Lung (tissue), 12 donors: ENCODE data around the gene HS3ST4. TPM values are rescaled to one million over a fixed set of nuclear protein-coding genes. Genes with fewer than 3 reads are reported as not detected.

Experiments
- ATAC-seq: fragments of 200-7000 bp; cut with Tn5 transposase; one replicate; pipeline ENCODE4 v1.9.1; 2020; ENCODE audit warnings: moderate number of reproducible peaks; ENCODE audit not compliant: insufficient read depth, low FRiP score
- DNase-seq, 3 donors: peaks; one replicate each; pipeline ENCODE4 v3.0.0-alpha.2; 2013 to 2017
- H3K27ac ChIP-seq, 2 donors: one replicate each; pipeline ENCODE4 v1.5.1; 2013; ENCODE audit warnings: mild to moderate bottlenecking in 2 of 2, moderate library complexity in 2 of 2, control low read depth in 1 of 2, inconsistent platforms in 1 of 2, low read depth in 1 of 2, low read length in 1 of 2
- H3K27me3 ChIP-seq, 3 donors: one replicate each; pipeline ENCODE4 v1.5.1; 2013; ENCODE audit warnings: low read length in 2 of 3; ENCODE audit not compliant: control insufficient read depth in 3 of 3, insufficient read depth in 3 of 3
- H3K36me3 ChIP-seq, 4 donors: one replicate each; pipeline ENCODE4 v1.5.1; 2013; ENCODE audit warnings: low read length in 4 of 4, mild to moderate bottlenecking in 1 of 4, moderate library complexity in 1 of 4; ENCODE audit not compliant: control insufficient read depth in 4 of 4, insufficient read depth in 4 of 4
- H3K4me1 ChIP-seq, 5 donors: one replicate each; pipeline ENCODE4 v1.5.1; 2013; ENCODE audit warnings: low read length in 5 of 5, mild to moderate bottlenecking in 2 of 5, moderate library complexity in 1 of 5; ENCODE audit not compliant: control insufficient read depth in 5 of 5, insufficient read depth in 5 of 5
- H3K4me3 ChIP-seq: one replicate; pipeline ENCODE4 v1.5.1; 2013; ENCODE audit warnings: mild to moderate bottlenecking, control low read depth, moderate library complexity
- H3K9ac ChIP-seq, 2 donors: one replicate each; pipeline ENCODE4 v1.5.1; 2013; ENCODE audit warnings: low read length in 2 of 2, control low read depth in 1 of 2; ENCODE audit not compliant: insufficient read depth in 1 of 2
- H3K9me3 ChIP-seq, 4 donors: one replicate each; pipeline ENCODE4 v1.5.1; 2013; ENCODE audit warnings: low read length in 3 of 4, mild to moderate bottlenecking in 1 of 4, moderate library complexity in 1 of 4; ENCODE audit not compliant: control insufficient read depth in 4 of 4, insufficient read depth in 3 of 4
- WGBS, 2 donors: extraction: QIAGEN DNeasy Blood & Tissue Kit; methylation state at CpG; one replicate each; pipeline ENCODE4 v1.1.7; 2013; 5-methylcytosine and 5-hydroxymethylcytosine counted together
- polyA plus RNA-seq, 2 donors: library from polyadenylated mRNA; stranded (reverse); fragments of 200-250 nt; gene quantifications; one replicate each; pipeline ENCODE4 v1.2.1, GENCODE V29; 2013
- total RNA-seq, 2 donors: library from RNA; depleted of rRNA in 1 of 2; stranded (reverse); fragments of >200 nt in 1 of 2; gene quantifications; one replicate each; pipeline ENCODE4 v1.2.1, GENCODE V29; 2014 to 2021
- TF ChIP-seq, protein P1 (sequence below): IDR thresholded peaks from 2 replicates; pipeline ENCODE4 v1.5.1; 2012; ENCODE audit warnings: mild to moderate bottlenecking; ENCODE audit errors: control extremely low read depth, extremely low read depth
- donor health status: control.
- donor health status: control.
- donor health status: Bipolar disorder and iron deficiency.
- donor health status: healthy.
- donor health status: DM: yes; HTN: yes; CAD: no.

Gene HS3ST4
- total and polyA plus RNA-seq, 4 donors: 0.06 to 0.15 TPM; not detected in 2

DNA sequence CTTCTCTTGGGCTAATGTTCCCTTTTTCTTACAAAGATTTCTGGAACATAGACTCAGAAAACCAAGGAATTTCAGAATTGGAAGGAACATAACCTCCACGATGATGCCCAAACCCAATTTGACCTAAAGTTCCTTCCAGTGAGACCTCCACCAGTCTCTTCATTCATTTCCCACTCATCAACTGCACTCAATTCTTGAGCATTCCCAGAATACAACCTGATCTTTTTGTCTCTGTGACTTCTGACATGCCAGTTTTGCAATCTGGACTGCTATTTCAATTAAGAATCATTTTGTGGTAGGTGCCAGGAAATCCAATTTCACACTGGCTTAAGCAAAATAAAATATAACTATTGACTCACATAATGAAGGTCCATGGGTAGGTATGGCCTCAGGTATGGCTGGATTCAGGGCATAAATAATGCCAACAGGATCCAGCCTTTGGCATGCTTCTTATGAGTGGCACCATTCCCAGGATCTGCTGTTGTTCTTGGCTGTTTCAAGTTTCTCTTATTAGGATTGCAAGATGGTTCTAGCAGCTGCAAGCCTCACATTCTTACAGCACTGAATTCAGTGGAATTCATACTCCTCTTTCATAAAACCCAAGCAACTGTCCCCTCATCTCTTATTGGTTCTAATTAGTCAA, 184.3 kb downstream of the HS3ST4 start:
- no peak overlapping the region for H3K9ac ChIP-seq
- TF ChIP-seq, protein P1, sequence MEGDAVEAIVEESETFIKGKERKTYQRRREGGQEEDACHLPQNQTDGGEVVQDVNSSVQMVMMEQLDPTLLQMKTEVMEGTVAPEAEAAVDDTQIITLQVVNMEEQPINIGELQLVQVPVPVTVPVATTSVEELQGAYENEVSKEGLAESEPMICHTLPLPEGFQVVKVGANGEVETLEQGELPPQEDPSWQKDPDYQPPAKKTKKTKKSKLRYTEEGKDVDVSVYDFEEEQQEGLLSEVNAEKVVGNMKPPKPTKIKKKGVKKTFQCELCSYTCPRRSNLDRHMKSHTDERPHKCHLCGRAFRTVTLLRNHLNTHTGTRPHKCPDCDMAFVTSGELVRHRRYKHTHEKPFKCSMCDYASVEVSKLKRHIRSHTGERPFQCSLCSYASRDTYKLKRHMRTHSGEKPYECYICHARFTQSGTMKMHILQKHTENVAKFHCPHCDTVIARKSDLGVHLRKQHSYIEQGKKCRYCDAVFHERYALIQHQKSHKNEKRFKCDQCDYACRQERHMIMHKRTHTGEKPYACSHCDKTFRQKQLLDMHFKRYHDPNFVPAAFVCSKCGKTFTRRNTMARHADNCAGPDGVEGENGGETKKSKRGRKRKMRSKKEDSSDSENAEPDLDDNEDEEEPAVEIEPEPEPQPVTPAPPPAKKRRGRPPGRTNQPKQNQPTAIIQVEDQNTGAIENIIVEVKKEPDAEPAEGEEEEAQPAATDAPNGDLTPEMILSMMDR: no peak
- WGBS, 2 donors: 86 to 92% methylated on average over 1 of the region's 1 CpG
- H3K36me3 ChIP-seq: no peaks in the 10 kb centered on the region
- no peak overlapping the region for H3K27ac ChIP-seq
- H3K27me3 ChIP-seq: no peaks in the 10 kb centered on the region
- peaks cover 0 to 5% (median 2%) of the 10 kb centered on the region in 4 donors for H3K9me3 ChIP-seq
- no peaks in the 10 kb centered on the region for H3K4me1 ChIP-seq
- ATAC-seq (no peak), DNase-seq (no peak)
- H3K4me3 ChIP-seq: no peak overlapping the region

DNA sequence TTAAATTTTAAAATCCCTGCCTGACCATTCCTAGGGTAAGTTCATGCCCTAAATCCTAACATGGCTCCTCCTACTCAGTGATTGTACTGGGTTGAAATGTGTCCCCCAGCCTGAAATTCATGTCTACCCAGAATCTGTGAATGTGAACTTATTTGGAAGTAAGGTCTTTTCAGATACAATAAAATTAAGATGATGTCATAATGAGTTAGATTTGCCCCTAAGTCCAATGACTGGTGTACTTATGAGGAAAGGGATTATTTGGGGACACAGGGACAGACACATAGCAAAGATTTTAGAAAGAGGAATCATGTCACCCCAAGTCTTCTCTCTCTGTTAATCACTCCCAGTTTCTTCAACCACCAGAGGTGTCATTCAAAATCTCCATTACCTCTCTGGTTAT, 185.3 kb downstream of the HS3ST4 start:
- DNase-seq (no peak), ATAC-seq (no peak)
- H3K27me3 ChIP-seq: no peaks in the 10 kb centered on the region
- no peaks in the 10 kb centered on the region for H3K36me3 ChIP-seq
- H3K4me3 ChIP-seq: no peak overlapping the region
- peaks cover 0 to 5% (median 2%) of the 10 kb centered on the region in 4 donors for H3K9me3 ChIP-seq
- H3K27ac ChIP-seq: no peak overlapping the region
- H3K4me1 ChIP-seq: no peaks in the 10 kb centered on the region
- no peak overlapping the region for H3K9ac ChIP-seq
- TF ChIP-seq, protein P1: no peak

DNA sequence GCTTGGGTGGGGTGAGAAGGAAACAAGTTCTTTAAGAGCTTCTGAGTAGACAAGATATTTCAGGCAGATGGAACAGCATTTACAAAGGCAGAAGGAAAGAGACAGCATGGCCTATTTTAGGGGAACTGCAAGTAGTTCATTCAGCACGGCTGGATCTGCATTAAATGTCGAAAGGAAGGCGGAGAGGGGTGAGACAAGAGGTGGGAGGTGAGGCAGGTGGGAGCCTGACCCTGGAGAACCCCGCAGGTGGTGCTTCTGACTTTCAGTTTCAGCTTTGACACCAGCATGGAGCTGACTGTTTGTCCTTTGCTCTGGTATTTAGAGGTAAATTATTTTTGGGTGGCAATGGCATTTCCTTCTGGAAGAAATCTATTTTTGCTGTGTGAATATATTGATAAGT, 194.8 kb downstream of the HS3ST4 start:
- no peak for ATAC-seq
- no peaks in the 10 kb centered on the region for H3K4me1 ChIP-seq
- DNase-seq: no peak
- H3K9me3 ChIP-seq: peaks cover 0 to 2% (median 0%) of the 10 kb centered on the region in 4 donors
- H3K4me3 ChIP-seq: no peak overlapping the region
- no peak overlapping the region for H3K9ac ChIP-seq
- H3K36me3 ChIP-seq: no peaks in the 10 kb centered on the region
- no peak overlapping the region for H3K27ac ChIP-seq
- H3K27me3 ChIP-seq: no peaks in the 10 kb centered on the region
- WGBS, 2 donors: 78 to 80% methylated on average over 4 of the region's 4 CpGs
- TF ChIP-seq, protein P1: no peak

DNA sequence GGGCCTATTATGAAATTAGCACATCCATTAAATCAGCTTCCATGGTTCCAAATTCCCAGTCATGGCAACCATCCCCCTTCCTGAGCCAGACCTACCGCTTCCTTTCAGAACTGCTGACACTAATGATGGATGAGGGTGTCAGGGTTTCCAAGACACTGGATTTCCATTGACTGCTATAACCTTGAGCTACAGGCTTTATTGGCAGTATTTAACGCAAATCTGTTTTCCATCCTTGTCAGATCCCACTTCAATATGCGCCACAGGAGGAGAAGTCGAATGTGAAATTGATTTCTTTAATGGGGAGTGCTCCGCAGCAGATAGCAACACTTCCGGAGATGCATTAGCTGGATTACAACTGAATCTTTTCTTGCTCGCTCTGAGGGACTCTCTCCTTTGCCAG, 197.1 kb downstream of the HS3ST4 start:
- no peak for ATAC-seq

More for the DNA sequence above, 197.1 kb downstream of the HS3ST4 start:
- DNase-seq: no peak
- TF ChIP-seq, protein P1: no peak
- H3K36me3 ChIP-seq: no peaks in the 10 kb centered on the region
- no peaks in the 10 kb centered on the region for H3K27me3 ChIP-seq
- no peak overlapping the region for H3K9ac ChIP-seq
- no peaks in the 10 kb centered on the region for H3K9me3 ChIP-seq
- WGBS, 2 donors: 70 to 80% methylated on average over 7 of the region's 7 CpGs
- no peaks in the 10 kb centered on the region for H3K4me1 ChIP-seq
- H3K27ac ChIP-seq: no peak overlapping the region
- no peak overlapping the region for H3K4me3 ChIP-seq
